PC-9 (cell line): ENCODE results near the gene KANSL3. TPM values are rescaled to one million over a fixed set of nuclear protein-coding genes. Genes with fewer than 3 reads are reported as not detected.
"Not testable (repeated sequence)": the region's sequence is repeated elsewhere in the genome, so short reads cannot be mapped to it uniquely, and the experiment has no call there.

ENCODE experiments used
- BruUV-seq: library from RNA; stranded (reverse); fragments of 400-500 nt; replicated peaks from 2 replicates; lab custom pipeline; 2021; lab: Mats Ljungman, UMichigan
- CTCF ChIA-PET: fragments of 300-600 bp; sonication (Branson Sonifier 250); formaldehyde crosslinking; loops from one replicate; lab custom pipeline; 2022; ENCODE audit warnings: antibody characterized with exemption; lab: Charles Lee
- POLR2A ChIA-PET: fragments of 300-600 bp; sonication (Branson Sonifier 250); formaldehyde crosslinking; loops from one replicate; lab custom pipeline; 2022; ENCODE audit warnings: antibody characterized with exemption; ENCODE audit not compliant: unreplicated experiment; lab: Charles Lee
- DNase-seq, 2 experiments: peaks; one replicate each; pipeline versions ENCODE4 v3.0.0 to v3.0.0-alpha.2; 2015 to 2022; ENCODE audit warnings: mixed read lengths in 1 of 2
- H2AFZ ChIP-seq: fragments of 200-600 bp; sonication (generic); 2 replicates; pipeline ENCODE4 v1.8.1; 2017; ENCODE audit warnings: antibody characterized with exemption
- H3F3A ChIP-seq: fragments of 200-600 bp; sonication (generic); 2 replicates; pipeline ENCODE4 v1.8.1; 2017; ENCODE audit warnings: antibody characterized with exemption, mild to moderate bottlenecking, low read depth; ENCODE audit not compliant: insufficient read depth
- H3K27ac ChIP-seq: fragments of 200-600 bp; sonication (generic); 2 replicates; pipeline ENCODE4 v1.6.1; 2016; ENCODE audit warnings: mixed run types
- H3K27me3 ChIP-seq: fragments of 200-600 bp; sonication (generic); 2 replicates; pipeline ENCODE4 v1.6.1; 2016; ENCODE audit warnings: low read depth, mixed run types; ENCODE audit not compliant: insufficient read depth
- H3K36me3 ChIP-seq: fragments of 200-600 bp; sonication (generic); 2 replicates; pipeline ENCODE4 v1.6.1; 2016; ENCODE audit warnings: low read depth, mixed run types
- H3K4me1 ChIP-seq: fragments of 200-600 bp; sonication (generic); replicated peaks from 2 replicates; pipeline ENCODE4 v1.6.1; 2016; ENCODE audit warnings: mixed run types; ENCODE audit not compliant: insufficient read depth
- H3K4me2 ChIP-seq: fragments of 200-600 bp; sonication (generic); 2 replicates; pipeline ENCODE4 v1.6.1; 2017; ENCODE audit warnings: mixed run types
- H3K4me3 ChIP-seq: fragments of 200-600 bp; sonication (generic); 2 replicates; pipeline ENCODE4 v1.6.1; 2016; ENCODE audit warnings: mixed run types
- H3K79me2 ChIP-seq: fragments of 200-600 bp; sonication (generic); 2 replicates; pipeline ENCODE4 v1.6.1; 2017; ENCODE audit warnings: low read depth, mixed run types
- H3K9me2 ChIP-seq: fragments of 200-600 bp; sonication (generic); 2 replicates; pipeline ENCODE4 v1.8.1; 2017; ENCODE audit warnings: mild to moderate bottlenecking; ENCODE audit not compliant: insufficient read depth
- H3K9me3 ChIP-seq: fragments of 200-600 bp; sonication (generic); 2 replicates; pipeline ENCODE4 v1.8.1; 2016; ENCODE audit warnings: low read depth; ENCODE audit not compliant: insufficient read depth
- H4K20me1 ChIP-seq: fragments of 200-600 bp; sonication (generic); 2 replicates; pipeline ENCODE4 v1.8.1; 2017; ENCODE audit not compliant: insufficient read depth
- CTCF ChIP-seq: fragments of 200-600 bp; sonication (generic); conservative IDR thresholded peaks from 2 replicates; pipeline ENCODE4 v1.6.1; 2017; ENCODE audit warnings: mixed run types, antibody characterized with exemption, mild to moderate bottlenecking, moderate library complexity
- EZH2 ChIP-seq: fragments of 200-600 bp; sonication (generic); IDR thresholded peaks from 2 replicates; pipeline ENCODE4 v1.8.0; 2017; ENCODE audit warnings: antibody characterized with exemption, low read depth
- intact Hi-C: fragments of 100-400 bp; cut with micrococcal nuclease; formaldehyde crosslinking; loops from one replicate; pipeline ENCODE4 v1.10.0; 2022; ENCODE audit not compliant: unreplicated experiment
- total RNA-seq: library from RNA; stranded (reverse); gene quantifications from 2 replicates; pipeline ENCODE4 v1.2.3, GENCODE V29; 2021

The KANSL3 gene
- total RNA-seq, 1 experiment from 2014 or later = 52.0 TPM

- no peaks in the 10 kb centered on the region for H3K9me3 ChIP-seq
- H3K4me1 ChIP-seq = peaks cover 30% of the 10 kb centered on the region
- intact Hi-C loops = loop anchor here (2.0 to 5.0 kb wide), 2 partner anchors 244 to 364 kb away; no protein-coding TSS in a partner anchor
- peak overlapping the region; percentile 40; the same call in 1 of the 2 replicates for H3K4me3 ChIP-seq
- H3K36me3 ChIP-seq = no peaks in the 10 kb centered on the region
- H4K20me1 ChIP-seq = no peaks in the 10 kb centered on the region
- no peaks in the 10 kb centered on the region for H3K79me2 ChIP-seq
- POLR2A ChIA-PET = no interaction called here
- H3K27ac ChIP-seq = peak overlapping the region; percentile 77
- no peaks in the 10 kb centered on the region for H3K9me2 ChIP-seq
- CTCF ChIA-PET = no interaction called here
- H3K27me3 ChIP-seq = no peaks in the 10 kb centered on the region
- H2AFZ ChIP-seq = no peak overlapping the region
- TSS peak; percentile 67 for BruUV-seq
- peak overlapping the region; percentile 78 for H3K4me2 ChIP-seq
- TF ChIP-seq CTCF (no peak), EZH2 (no peak)
- DNase-seq = peak; percentile 88 to 100
- H3F3A ChIP-seq = peaks cover 24% of the 10 kb centered on the region
These were observed 81.4 kb downstream of the KANSL3 start for GRCh38 chr2:96556441-96557330.

- intact Hi-C loops = loop anchor here (5.0 kb wide), 1 partner anchor 363 kb away; no protein-coding TSS in a partner anchor
- Histone ChIP-seq H3K9me2 (no peaks in the 10 kb centered on the region), H3K4me3 (no peak overlapping the region), H4K20me1 (no peaks in the 10 kb centered on the region), H3K79me2 (no peaks in the 10 kb centered on the region), H3K27ac (no peak overlapping the region), H3K9me3 (no peaks in the 10 kb centered on the region), H3K4me2 (peak overlapping the region; percentile 78), H3F3A (peaks cover 24% of the 10 kb centered on the region), H3K4me1 (peaks cover 30% of the 10 kb centered on the region), H3K27me3 (no peaks in the 10 kb centered on the region), H2AFZ (no peak overlapping the region), H3K36me3 (no peaks in the 10 kb centered on the region)
- no peak for TF ChIP-seq EZH2
- no peak for TF ChIP-seq CTCF
- no TSS peak for BruUV-seq
- no peak for DNase-seq
- CTCF ChIA-PET = no interaction called here
- POLR2A ChIA-PET = no interaction called here
These were observed 82.9 kb downstream of the KANSL3 start for GRCh38 chr2:96555146-96555610.

GRCh38 chr2:96554293-96555145 is 83.6 kb downstream of the KANSL3 start:
- Histone ChIP-seq H3K9me2 (no peaks in the 10 kb centered on the region), H3K79me2 (no peaks in the 10 kb centered on the region), H2AFZ (no peak overlapping the region), H4K20me1 (no peaks in the 10 kb centered on the region), H3K27ac (no peak overlapping the region), H3K36me3 (no peaks in the 10 kb centered on the region), H3F3A (peaks cover 24% of the 10 kb centered on the region), H3K9me3 (no peaks in the 10 kb centered on the region), H3K4me3 (no peak overlapping the region), H3K4me2 (peak overlapping the region; percentile 78), H3K4me1 (peaks cover 30% of the 10 kb centered on the region), H3K27me3 (no peaks in the 10 kb centered on the region)
- TF ChIP-seq CTCF (peak; percentile 99), EZH2 (no peak)
- ChIA-PET POLR2A (no interaction called here), CTCF (interaction anchor here (0.6 to 0.9 kb wide), 4 partner anchors 14 to 1366 kb away, joined by 3 to 7 read pairs (median 4); partner anchors contain the start of gene CNNM3)
- DNase-seq = peak; percentile 55 to 67
- BruUV-seq = no TSS peak
- intact Hi-C loops = loop anchor here (1.0 to 5.0 kb wide), 3 partner anchors 45 to 362 kb away; partner anchors contain the start of gene CNNM3

- H3K4me2 ChIP-seq, DNase-seq, H3K4me3 ChIP-seq, H3K36me3 ChIP-seq, H2AFZ ChIP-seq, H3K27ac ChIP-seq, H3K27me3 ChIP-seq, H3K9me2 ChIP-seq, H3K79me2 ChIP-seq, POLR2A ChIA-PET, H4K20me1 ChIP-seq, H3K9me3 ChIP-seq, BruUV-seq: not testable (repeated sequence)
- intact Hi-C loops = loop anchor here (1.0 to 5.0 kb wide), 2 partner anchors 45 to 263 kb away; partner anchors contain the start of gene CNNM3
- Histone ChIP-seq H3K4me1 (peaks cover 30% of the 10 kb centered on the region), H3F3A (peaks cover 24% of the 10 kb centered on the region)
- CTCF ChIA-PET = interaction anchor here (0.6 to 0.9 kb wide), 5 partner anchors 14 to 1366 kb away, joined by 3 to 7 read pairs (median 5); partner anchors contain the start of gene CNNM3
These were observed 84.2 kb downstream of the KANSL3 start for GRCh38 chr2:96553957-96554292.
